H1 (cell line): ENCODE data around the gene PRR36. TPM values are rescaled to one million over a fixed set of nuclear protein-coding genes. Genes with fewer than 3 reads are reported as not detected.

Source experiments
- CHD7 ChIP-seq: fragments of 300-600 bp; sonication (generic); IDR thresholded peaks from 2 replicates; pipeline ENCODE4 v1.7.1; 2012; ENCODE audit warnings: low read length, moderate library complexity, mild to moderate bottlenecking, inconsistent platforms; ENCODE audit not compliant: insufficient replicate concordance
- CTBP2 ChIP-seq: IDR thresholded peaks from 2 replicates; pipeline ENCODE4 v1.7.0; 2011; ENCODE audit warnings: borderline replicate concordance, mild to moderate bottlenecking, moderate library complexity, mixed read lengths, low read length; ENCODE audit not compliant: insufficient read depth, insufficient read length
- E2F6 ChIP-seq: IDR thresholded peaks from 2 replicates; pipeline ENCODE4 v1.6.1; 2012; ENCODE audit warnings: inconsistent platforms
- EP300 ChIP-seq, 2 experiments: IDR thresholded peaks; 1 replicate in 1 of 2; 2 replicates in 1 of 2; pipeline ENCODE4 v1.6.1; 2011 to 2012; ENCODE audit warnings: low read depth in 2 of 2, low read length in 2 of 2, mild to moderate bottlenecking in 2 of 2, borderline replicate concordance in 1 of 2, inconsistent platforms in 1 of 2, moderate library complexity in 1 of 2
- FOSL1 ChIP-seq: IDR thresholded peaks from 2 replicates; pipeline ENCODE4 v1.6.1; 2011; ENCODE audit warnings: mild to moderate bottlenecking, low read depth, low read length, moderate library complexity; ENCODE audit not compliant: insufficient read depth
- NANOG ChIP-seq: IDR thresholded peaks from 2 replicates; pipeline ENCODE4 v1.6.1; 2011; ENCODE audit warnings: low read length, low read depth, mild to moderate bottlenecking, inconsistent platforms; ENCODE audit not compliant: insufficient read depth, poor library complexity, severe bottlenecking
- SIX5 ChIP-seq: IDR thresholded peaks from 2 replicates; pipeline ENCODE4 v1.6.1; 2011; ENCODE audit warnings: mild to moderate bottlenecking, low read depth, low read length
- SP4 ChIP-seq: IDR thresholded peaks from 2 replicates; pipeline ENCODE4 v1.6.1; 2012; ENCODE audit warnings: low read length, inconsistent platforms
- polyA plus RNA-seq, 7 experiments: library from polyadenylated mRNA; depleted of rRNA in 3 of 7; stranded (reverse) in 5 of 7; unstranded in 2 of 7; fragments of >200 nt in 5 of 7; fragments of 200-250 nt in 2 of 7; gene quantifications; 1 replicate in 5 of 7; 2 replicates in 1 of 7; 4 replicates in 1 of 7; pipeline versions ENCODE4 v1.2.1 to v1.2.3, GENCODE V29; 2011 to 2013; ENCODE audit warnings: missing spikeins in 2 of 7, mixed read lengths in 2 of 7
- total RNA-seq: library from RNA; stranded (reverse); fragmentation: NEBNext Ultra II Directional; extraction: Animal tissue kit (Norgen Biotek cat#: 25700); gene quantifications from 2 replicates; pipeline ENCODE4 v1.2.1, GENCODE V29; 2021

The PRR36 gene
- total and polyA plus RNA-seq, 2 of the 8 experiments (the other 6 are each of a cell fraction or from before 2014, with no cell fraction given) = 1.6 to 23.9 TPM

- no peak for TF ChIP-seq CHD7
- TF ChIP-seq FOSL1 = no peak
- TF ChIP-seq SP4 = no peak
- TF ChIP-seq SIX5 = no peak
- TF ChIP-seq EP300 (IDR thresholded peaks at IDR 0.05; ENCODE audit: borderline replicate concordance in 1 of 2, low read depth in 2 of 2, low read length in 2 of 2) = 0 out of 3 replicates have a peak, but pooled peaks of 1 of the 2 experiments have one; percentile 13
- TF ChIP-seq NANOG = no peak
- no peak for TF ChIP-seq CTBP2
- TF ChIP-seq E2F6 = peak; percentile 90
Measured at GRCh38 chr19:7916103-7916954, 42.1 kb upstream of the PRR36 start (continued).
